H1 (cell line): ENCODE data around the gene UBAP1. TPM values are rescaled to one million over a fixed set of nuclear protein-coding genes. Genes with fewer than 3 reads are reported as not detected.

Experiments
- CTCF ChIA-PET: fragments of 300-600 bp; sonication (Branson Sonifier 250); formaldehyde crosslinking; loops from one replicate; lab custom pipeline; 2021; ENCODE audit not compliant: partially characterized antibody; lab: Charles Lee
- POLR2A ChIA-PET: fragments of 300-600 bp; sonication (Branson Sonifier 250); formaldehyde crosslinking; loops from one replicate; lab custom pipeline; 2021; ENCODE audit warnings: inconsistent platforms; ENCODE audit not compliant: partially characterized antibody; lab: Charles Lee
- DNase-seq, 2 experiments: peaks; one replicate each; pipeline versions ENCODE4 v3.0.0 to v3.0.0-alpha.2; 2010 to 2022; ENCODE audit warnings: low spot score in 2 of 2, low read depth in 1 of 2, mixed read lengths in 1 of 2
- FAIRE-seq: peaks from 2 replicates; lab custom pipeline; 2011; peaks lifted over from hg19 to GRCh38; lab: Jason Lieb, UNC
- H2AFZ ChIP-seq: 2 replicates; pipeline ENCODE4 v1.8.1; 2012; ENCODE audit warnings: low read length, inconsistent platforms
- H2AK5ac ChIP-seq: 2 replicates; pipeline ENCODE4 v1.6.1; 2013; ENCODE audit warnings: low read depth, low read length
- H2BK120ac ChIP-seq: replicated peaks from 2 replicates; pipeline ENCODE3; 2013; ENCODE audit warnings: low read depth, low read length, inconsistent platforms
- H2BK12ac ChIP-seq: 2 replicates; pipeline ENCODE4 v1.6.1; 2013; ENCODE audit warnings: low read depth, low read length
- H2BK15ac ChIP-seq: 2 replicates; pipeline ENCODE4 v1.6.1; 2013; ENCODE audit warnings: low read length
- H2BK20ac ChIP-seq: 2 replicates; pipeline ENCODE4 v1.6.1; 2013; ENCODE audit warnings: low read length
- H2BK5ac ChIP-seq: 2 replicates; pipeline ENCODE4 v1.6.1; 2013; ENCODE audit warnings: low read depth, low read length
- H3K14ac ChIP-seq: 2 replicates; pipeline ENCODE4 v1.6.1; 2013; ENCODE audit warnings: inconsistent platforms; ENCODE audit not compliant: insufficient read length
- H3K18ac ChIP-seq: 2 replicates; pipeline ENCODE4 v1.6.1; 2013; ENCODE audit warnings: low read length; ENCODE audit errors: extremely low read depth
- H3K23ac ChIP-seq: 2 replicates; pipeline ENCODE4 v1.6.1; 2013; ENCODE audit warnings: inconsistent platforms; ENCODE audit not compliant: insufficient read length
- H3K23me2 ChIP-seq: 2 replicates; pipeline ENCODE4 v1.6.1; 2013; ENCODE audit warnings: low read depth, low read length
- H3K27ac ChIP-seq: 2 replicates; pipeline ENCODE4 v1.6.1; 2011; ENCODE audit warnings: low read depth, low read length, inconsistent platforms
- H3K27me3 ChIP-seq, 4 experiments: replicated peaks in 1 of 4; 1 replicate in 1 of 4; 2 replicates in 3 of 4; pipeline versions ENCODE4 v1.6.1 to v1.8.1; 2011 to 2013; ENCODE audit warnings: low read length in 3 of 4, mild to moderate bottlenecking in 3 of 4, inconsistent platforms in 2 of 4, mixed read lengths in 2 of 4, moderate library complexity in 1 of 4; ENCODE audit not compliant: control insufficient read depth in 3 of 4, insufficient read depth in 3 of 4; ENCODE audit errors: extremely low read depth in 1 of 4
- H3K36me3 ChIP-seq, 4 experiments: 2 replicates each; pipeline versions ENCODE4 v1.6.1 to v1.8.1; 2011 to 2013; ENCODE audit warnings: mild to moderate bottlenecking in 4 of 4, low read length in 3 of 4, moderate library complexity in 2 of 4, control low read depth in 1 of 4, inconsistent platforms in 1 of 4; ENCODE audit not compliant: insufficient read depth in 4 of 4, control insufficient read depth in 2 of 4
- H3K4ac ChIP-seq: replicated peaks from 2 replicates; pipeline ENCODE3; 2013; ENCODE audit warnings: low read length, low read depth, mixed read lengths, inconsistent platforms; ENCODE audit not compliant: insufficient read length
- H3K4me1 ChIP-seq, 4 experiments: replicated peaks in 1 of 4; 1 replicate in 1 of 4; 2 replicates in 3 of 4; pipeline versions ENCODE4 v1.6.1 to v1.8.1; 2011 to 2013; ENCODE audit warnings: low read length in 3 of 4, inconsistent platforms in 2 of 4, mixed read lengths in 1 of 4; ENCODE audit not compliant: insufficient read depth in 4 of 4, control insufficient read depth in 3 of 4
- H3K4me2 ChIP-seq, 2 experiments: 2 replicates each; pipeline versions ENCODE4 v1.6.1 to v1.8.1; 2011 to 2013; ENCODE audit warnings: low read depth in 2 of 2, low read length in 2 of 2, control low read depth in 1 of 2, inconsistent platforms in 1 of 2, mild to moderate bottlenecking in 1 of 2; ENCODE audit not compliant: insufficient read depth in 1 of 2
- H3K4me3 ChIP-seq, 4 experiments: fragments of 200-600, 300-600 bp in 1 of 4; sonication (generic), shearing (Covaris generic), sonication (Bioruptor Twin) in 1 of 4; 2 replicates each; pipeline versions ENCODE4 v1.5.1 to v1.8.1; 2011 to 2016; ENCODE audit warnings: low read length in 4 of 4, low read depth in 3 of 4, control low read depth in 2 of 4, inconsistent platforms in 2 of 4, mild to moderate bottlenecking in 2 of 4, mixed read lengths in 1 of 4, moderate library complexity in 1 of 4; ENCODE audit not compliant: insufficient read depth in 2 of 4; ENCODE audit errors: extremely low read depth in 1 of 4
- H3K56ac ChIP-seq: replicated peaks from 2 replicates; pipeline ENCODE3; 2013; ENCODE audit warnings: low read depth, mild to moderate bottlenecking, mixed read lengths, low read length, inconsistent platforms; ENCODE audit not compliant: insufficient read length
- H3K79me1 ChIP-seq: 2 replicates; pipeline ENCODE4 v1.6.1; 2013; ENCODE audit warnings: low read depth, low read length, control low read depth
- H3K79me2 ChIP-seq, 2 experiments: 2 replicates each; pipeline versions ENCODE4 v1.6.1 to v1.8.1; 2012 to 2013; ENCODE audit warnings: low read length in 2 of 2, mild to moderate bottlenecking in 2 of 2, inconsistent platforms in 1 of 2; ENCODE audit not compliant: insufficient read depth in 2 of 2, control insufficient read depth in 1 of 2
- H3K9ac ChIP-seq, 4 experiments: replicated peaks in 1 of 4; 1 replicate in 1 of 4; 2 replicates in 3 of 4; pipeline versions ENCODE4 v1.6.1 to v1.8.1; 2011 to 2013; ENCODE audit warnings: low read depth in 3 of 4, low read length in 3 of 4, control low read depth in 2 of 4, mild to moderate bottlenecking in 2 of 4, moderate library complexity in 2 of 4, inconsistent platforms in 1 of 4; ENCODE audit errors: extremely low read depth in 1 of 4
- H3K9me3 ChIP-seq, 2 experiments: 2 replicates each; pipeline versions ENCODE4 v1.6.1 to v1.8.1; 2012 to 2013; ENCODE audit warnings: mild to moderate bottlenecking in 2 of 2, moderate library complexity in 2 of 2, control low read depth in 1 of 2, inconsistent platforms in 1 of 2, low read depth in 1 of 2, low read length in 1 of 2, mixed read lengths in 1 of 2; ENCODE audit not compliant: insufficient read depth in 2 of 2
- H4K20me1 ChIP-seq, 2 experiments: replicated peaks in 1 of 2; 2 replicates each; pipeline versions ENCODE3 to v1.8.1; 2011 to 2013; ENCODE audit warnings: inconsistent platforms in 2 of 2, low read length in 2 of 2, mild to moderate bottlenecking in 1 of 2; ENCODE audit not compliant: insufficient read depth in 2 of 2, control insufficient read depth in 1 of 2
- H4K5ac ChIP-seq: 2 replicates; pipeline ENCODE4 v1.6.1; 2013; ENCODE audit warnings: low read length, low read depth, mixed read lengths, inconsistent platforms; ENCODE audit not compliant: insufficient read length
- H4K8ac ChIP-seq: 2 replicates; pipeline ENCODE4 v1.8.0; 2013; ENCODE audit warnings: mild to moderate bottlenecking, moderate library complexity, low read length, inconsistent platforms; ENCODE audit not compliant: insufficient read depth; ENCODE audit errors: extremely low read depth
- H4K91ac ChIP-seq: replicated peaks from 2 replicates; pipeline ENCODE3; 2013; ENCODE audit warnings: low read length, mixed read lengths, inconsistent platforms; ENCODE audit not compliant: insufficient read length
- CHD2 ChIP-seq: IDR thresholded peaks from 2 replicates; pipeline ENCODE4 v1.6.1; 2012; ENCODE audit warnings: low read length, improper control_type of control experiment
- FOSL1 ChIP-seq: IDR thresholded peaks from 2 replicates; pipeline ENCODE4 v1.6.1; 2011; ENCODE audit warnings: mild to moderate bottlenecking, low read depth, low read length, moderate library complexity; ENCODE audit not compliant: insufficient read depth
- SP2 ChIP-seq: IDR thresholded peaks from 2 replicates; pipeline ENCODE4 v1.6.1; 2012; ENCODE audit warnings: mild to moderate bottlenecking, low read length, inconsistent platforms
- WGBS, 2 experiments: shearing (Covaris generic) in 1 of 2; methylation state at CpG; one replicate each; pipeline versions ENCODE4 v1.1.6 to v1.1.7; 2013 to 2015; ENCODE audit warnings: low lambda C conversion rate in 2 of 2, mixed read lengths in 2 of 2, inconsistent platforms in 1 of 2, low coverage in 1 of 2, missing lambda C conversion rate in 1 of 2; ENCODE audit not compliant: insufficient replicate concordance in 2 of 2, insufficient coverage in 1 of 2, insufficient read length in 1 of 2; ENCODE audit errors: extremely low coverage in 1 of 2, missing lambda C conversion rate in 1 of 2; 5-methylcytosine and 5-hydroxymethylcytosine counted together
- polyA plus RNA-seq, 7 experiments: library from polyadenylated mRNA; depleted of rRNA in 3 of 7; stranded (reverse) in 5 of 7; unstranded in 2 of 7; fragments of >200 nt in 5 of 7; fragments of 200-250 nt in 2 of 7; gene quantifications; 1 replicate in 5 of 7; 2 replicates in 1 of 7; 4 replicates in 1 of 7; pipeline versions ENCODE4 v1.2.1 to v1.2.3, GENCODE V29; 2011 to 2013; ENCODE audit warnings: missing spikeins in 2 of 7, mixed read lengths in 2 of 7
- total RNA-seq: library from RNA; stranded (reverse); fragmentation: NEBNext Ultra II Directional; extraction: Animal tissue kit (Norgen Biotek cat#: 25700); gene quantifications from 2 replicates; pipeline ENCODE4 v1.2.1, GENCODE V29; 2021

Gene UBAP1
- total and polyA plus RNA-seq, 2 of the 8 experiments (the other 6 are each of a cell fraction or from before 2014, with no cell fraction given) = 31.3 to 31.4 TPM

GRCh38 chr9:34256987-34257585 lies 78.2 kb downstream of the UBAP1 start:
- Histone ChIP-seq H2BK5ac (no peak overlapping the region), H3K4me3 (no peak overlapping the region), H3K9ac (no peak overlapping the region), H3K18ac (no peak overlapping the region), H2AFZ (no peak overlapping the region), H4K20me1 (no peaks in the 10 kb centered on the region), H3K23ac (no peak overlapping the region), H4K8ac (no peak overlapping the region), H3K27me3 (no peaks in the 10 kb centered on the region), H3K27ac (no peak overlapping the region), H3K23me2 (no peaks in the 10 kb centered on the region), H2BK120ac (no peak overlapping the region), H3K9me3 (no peaks in the 10 kb centered on the region), H4K91ac (no peak overlapping the region), H3K36me3 (peaks cover 4 to 13% (median 5%) of the 10 kb centered on the region in 4 experiments; a peak in 5 of 8 replicates), H4K5ac (no peak overlapping the region), H3K4ac (no peak overlapping the region), H3K4me1 (no peaks in the 10 kb centered on the region), H3K79me2 (no peaks in the 10 kb centered on the region), H3K79me1 (no peaks in the 10 kb centered on the region), H2BK20ac (no peak overlapping the region), H2BK12ac (no peak overlapping the region), H3K4me2 (no peak overlapping the region), H2BK15ac (no peak overlapping the region), H2AK5ac (no peak overlapping the region), H3K56ac (no peak overlapping the region), H3K14ac (no peak overlapping the region)
- DNase-seq (no peak), FAIRE-seq (no peak)
- 79% methylated on average over 10 of the region's 11 CpGs; no CpG with 5 or more reads in 1 of the 2 experiments for WGBS, 2 experiments
- ChIA-PET CTCF (interaction anchor here (1.1 to 8.6 kb wide), 3 partner anchors 10 to 119 kb away, joined by 5 to 102 read pairs (median 99); partner anchors contain the start of gene MYORG), POLR2A (no interaction called here)
- TF ChIP-seq FOSL1 (no peak), SP2 (no peak), CHD2 (no peak)
